SK-N-SH (cell line): ENCODE data around the gene RAD51B. TPM values are rescaled to one million over a fixed set of nuclear protein-coding genes. Genes with fewer than 3 reads are reported as not detected.

Source experiments
- CTCF ChIA-PET: fragments of 300-600, 350-600 bp; formaldehyde crosslinking; extraction: SDS; loops from one replicate; lab custom pipeline; 2021; lab: Yijun Ruan, JAX
- POLR2A ChIA-PET: fragments of 350-600 bp; sonication (Branson Sonifier 250); formaldehyde crosslinking; extraction: SDS; loops from one replicate; lab custom pipeline; 2020; ENCODE audit warnings: antibody characterized with exemption, inconsistent platforms; lab: Yijun Ruan, JAX
- DNase-seq: peaks from one replicate; pipeline ENCODE4 v3.0.0; 2012
- H2AFZ ChIP-seq: fragments of 200-600 bp; sonication (generic); 2 replicates; pipeline ENCODE4 v1.8.1; 2016; ENCODE audit warnings: antibody characterized with exemption, mild to moderate bottlenecking, low read depth
- H3F3A ChIP-seq: fragments of 200-600 bp; sonication (generic); replicated peaks from 2 replicates; pipeline ENCODE3; 2016; ENCODE audit warnings: antibody characterized with exemption, mild to moderate bottlenecking; ENCODE audit not compliant: insufficient read depth
- H3K27ac ChIP-seq, 2 experiments: fragments of 200-500 bp in 1 of 2; fragments of 200-600 bp in 1 of 2; sonication (Bioruptor generic) in 1 of 2; sonication (generic), shearing (Covaris generic) in 1 of 2; 2 replicates each; pipeline versions ENCODE4 v1.5.1 to v1.6.1; 2014 to 2016; ENCODE audit warnings: low read depth in 2 of 2, inconsistent platforms in 1 of 2, low read length in 1 of 2, mild to moderate bottlenecking in 1 of 2, mixed read lengths in 1 of 2
- H3K27me3 ChIP-seq: fragments of 200-600 bp; sonication (generic), shearing (Covaris generic); 2 replicates; pipeline ENCODE4 v1.6.1; 2016; ENCODE audit warnings: mixed run types; ENCODE audit not compliant: insufficient read depth
- H3K36me3 ChIP-seq, 2 experiments: fragments of 200-500 bp in 1 of 2; fragments of 200-600 bp in 1 of 2; sonication (Bioruptor generic) in 1 of 2; sonication (generic) in 1 of 2; replicated peaks in 1 of 2; 2 replicates each; pipeline versions ENCODE3 to v1.5.1; 2014 to 2016; ENCODE audit warnings: low read length in 1 of 2, mild to moderate bottlenecking in 1 of 2; ENCODE audit not compliant: insufficient read depth in 2 of 2, control insufficient read depth in 1 of 2
- H3K4me1 ChIP-seq, 2 experiments: fragments of 200-500 bp in 1 of 2; fragments of 200-600 bp in 1 of 2; sonication (Bioruptor generic) in 1 of 2; sonication (generic), shearing (Covaris generic) in 1 of 2; 2 replicates each; pipeline versions ENCODE4 v1.5.1 to v1.6.1; 2014 to 2016; ENCODE audit warnings: low read depth in 1 of 2, low read length in 1 of 2, mixed run types in 1 of 2; ENCODE audit not compliant: insufficient read depth in 2 of 2, control insufficient read depth in 1 of 2
- H3K4me2 ChIP-seq: fragments of 200-600 bp; sonication (generic), shearing (Covaris generic); 2 replicates; pipeline ENCODE4 v1.6.1; 2017; ENCODE audit warnings: mixed run types
- H3K4me3 ChIP-seq, 2 experiments: fragments of 200-500 bp in 1 of 2; fragments of 200-600 bp in 1 of 2; sonication (Bioruptor generic) in 1 of 2; sonication (generic), shearing (Covaris generic) in 1 of 2; 2 replicates each; pipeline versions ENCODE4 v1.5.1 to v1.8.1; 2014 to 2016; ENCODE audit warnings: low read depth in 2 of 2, inconsistent platforms in 1 of 2, low read length in 1 of 2, mild to moderate bottlenecking in 1 of 2, mixed read lengths in 1 of 2, moderate library complexity in 1 of 2
- H3K79me2 ChIP-seq: fragments of 200-600 bp; sonication (generic); 2 replicates; pipeline ENCODE4 v1.8.1; 2017; ENCODE audit warnings: mild to moderate bottlenecking; ENCODE audit not compliant: insufficient read depth
- H3K9ac ChIP-seq: fragments of 200-600 bp; sonication (generic); 2 replicates; pipeline ENCODE4 v1.6.1; 2017; ENCODE audit warnings: mixed run types
- H3K9me2 ChIP-seq: fragments of 200-600 bp; sonication (generic); 2 replicates; pipeline ENCODE4 v1.6.1; 2017; ENCODE audit warnings: mixed run types
- H3K9me3 ChIP-seq: fragments of 200-600 bp; sonication (generic); 2 replicates; pipeline ENCODE4 v1.6.1; 2017; ENCODE audit warnings: mixed run types, mild to moderate bottlenecking, moderate library complexity
- H4K20me1 ChIP-seq: fragments of 200-600 bp; sonication (generic); 2 replicates; pipeline ENCODE4 v1.6.1; 2017; ENCODE audit warnings: mild to moderate bottlenecking, mixed run types; ENCODE audit not compliant: insufficient read depth
- CHD2 ChIP-seq: fragments of 150-350 bp; IDR thresholded peaks from 2 replicates; pipeline ENCODE4 v1.6.1; 2018; ENCODE audit warnings: low read length; ENCODE audit not compliant: partially characterized antibody
- CTCF ChIP-seq: fragments of 200-600 bp; sonication (generic); IDR thresholded peaks from 2 replicates; pipeline ENCODE4 v1.6.1; 2017; ENCODE audit warnings: antibody characterized with exemption, mild to moderate bottlenecking, moderate library complexity
- FOSL2 ChIP-seq: IDR thresholded peaks from 2 replicates; pipeline ENCODE4 v1.4.0; 2012; ENCODE audit warnings: low read depth, mild to moderate bottlenecking, moderate library complexity, borderline replicate concordance
- FOXJ3 ChIP-seq: sonication (generic); formaldehyde crosslinking; IDR thresholded peaks from 2 replicates; pipeline ENCODE4 v1.5.1; 2020; ENCODE audit warnings: mild to moderate bottlenecking, missing genetic modification reagents
- GABPA ChIP-seq: IDR thresholded peaks from 2 replicates; pipeline ENCODE4 v1.4.0; 2012; ENCODE audit warnings: low read depth, mild to moderate bottlenecking
- IRF3 ChIP-seq: fragments of 150-350 bp; IDR thresholded peaks from 2 replicates; pipeline ENCODE4 v1.6.1; 2016; ENCODE audit warnings: mild to moderate bottlenecking, low read depth, low read length
- NFIC ChIP-seq: IDR thresholded peaks from 2 replicates; pipeline ENCODE4 v1.4.0; 2012; ENCODE audit warnings: borderline replicate concordance
- NRF1 ChIP-seq: IDR thresholded peaks from 2 replicates; pipeline ENCODE4 v1.6.1; 2012; ENCODE audit warnings: low read depth, mild to moderate bottlenecking, low read length
- PBX3 ChIP-seq: IDR thresholded peaks from 2 replicates; pipeline ENCODE4; 2012
- POLR2AphosphoS5 ChIP-seq: IDR thresholded peaks from 2 replicates; pipeline ENCODE4 v1.6.1; 2012; ENCODE audit warnings: low read depth, low read length
- RAD21 ChIP-seq: IDR thresholded peaks from 2 replicates; pipeline ENCODE4 v1.6.1; 2012; ENCODE audit warnings: mild to moderate bottlenecking, low read length
- RFX5 ChIP-seq: IDR thresholded peaks from 2 replicates; pipeline ENCODE4 v1.6.1; 2012; ENCODE audit warnings: mild to moderate bottlenecking, improper control_type of control experiment, low read length
- SMC3 ChIP-seq: IDR thresholded peaks from 2 replicates; pipeline ENCODE4 v1.6.1; 2012; ENCODE audit warnings: low read depth, low read length, improper control_type of control experiment
- TAF1 ChIP-seq: IDR thresholded peaks from 2 replicates; pipeline ENCODE4 v1.6.1; 2012; ENCODE audit warnings: low read depth, mild to moderate bottlenecking, low read length, moderate library complexity, borderline replicate concordance
- TCF12 ChIP-seq: IDR thresholded peaks from 2 replicates; pipeline ENCODE4 v1.4.0; 2012
- TEAD4 ChIP-seq: IDR thresholded peaks from 2 replicates; pipeline ENCODE4 v1.4.0; 2012; ENCODE audit warnings: mild to moderate bottlenecking, borderline replicate concordance; ENCODE audit not compliant: insufficient read depth
- USF2 ChIP-seq: fragments of 150-350 bp; IDR thresholded peaks from 2 replicates; pipeline ENCODE4 v1.6.1; 2017; ENCODE audit warnings: antibody characterized with exemption, low read length, low read depth, borderline replicate concordance
- WGBS: methylation state at CpG from one replicate; pipeline ENCODE4 v1.1.6; 2017; ENCODE audit warnings: low lambda C conversion rate; 5-methylcytosine and 5-hydroxymethylcytosine counted together
- polyA plus RNA-seq, 3 experiments: library from polyadenylated mRNA; depleted of rRNA; stranded (reverse); fragments of >200 nt; gene quantifications; 2 replicates each; pipeline ENCODE4 v1.2.3, GENCODE V29; 2012
- TF ChIP-seq, protein P1 (sequence below): IDR thresholded peaks from 2 replicates; pipeline ENCODE4 v1.4.0; 2012; ENCODE audit warnings: low read depth, borderline replicate concordance
- TF ChIP-seq, protein P2 (sequence below): IDR thresholded peaks from 2 replicates; pipeline ENCODE4 v1.4.0; 2012; ENCODE audit warnings: low read depth, borderline replicate concordance
- TF ChIP-seq, protein P3 (sequence below): IDR thresholded peaks from 2 replicates; pipeline ENCODE4 v1.4.0; 2012; ENCODE audit warnings: low read depth
- TF ChIP-seq, protein P4 (sequence below): IDR thresholded peaks from 2 replicates; pipeline ENCODE4 v1.6.1; 2012; ENCODE audit warnings: mild to moderate bottlenecking, low read depth, low read length, moderate library complexity

Gene RAD51B
- polyA plus RNA-seq, 1 of the 3 experiments (the other 2 are of a cell fraction), result 6.0 TPM

DNA sequence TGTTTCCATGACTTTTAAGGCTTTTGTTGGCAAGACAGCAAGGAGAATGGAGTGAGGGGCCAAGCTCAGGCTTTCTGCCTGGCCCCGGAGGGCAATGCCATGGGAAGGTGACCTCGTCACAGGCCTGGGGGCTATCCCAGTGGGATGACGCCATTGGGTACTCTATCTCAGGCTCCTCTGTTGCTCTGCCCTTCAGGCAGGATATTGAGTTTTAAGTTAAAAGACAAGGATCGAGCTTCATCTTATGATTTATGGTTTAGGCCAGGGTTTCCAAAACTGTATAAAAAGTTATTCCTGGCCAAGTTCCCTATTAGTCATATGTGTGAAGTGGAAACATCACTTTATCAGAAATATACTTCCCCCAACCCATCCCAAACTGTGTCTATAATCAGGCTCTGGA is 845.6 kb downstream of the RAD51B start:
- ChIA-PET POLR2A (interaction anchor here (0.6 kb wide), 1 partner anchor 432 kb away, joined by 3 read pairs; no protein-coding TSS in a partner anchor), CTCF (interaction anchor here (1.1 kb wide), 1 partner anchor 131 kb away, joined by 3 read pairs; no protein-coding TSS in a partner anchor)
- H3F3A ChIP-seq, result peaks cover 18% of the 10 kb centered on the region
- H3K9ac ChIP-seq, result no peak overlapping the region
- no peaks in the 10 kb centered on the region for H3K9me2 ChIP-seq
- H2AFZ ChIP-seq, result no peak overlapping the region
- 82% methylated on average over 4 of the region's 4 CpGs for WGBS
- H3K79me2 ChIP-seq, result no peaks in the 10 kb centered on the region
- no peak overlapping the region for H3K4me3 ChIP-seq
- H3K27me3 ChIP-seq, result no peaks in the 10 kb centered on the region
- H3K4me1 ChIP-seq, result peaks cover 5 to 19% of the 10 kb centered on the region in 2 experiments
- no peaks in the 10 kb centered on the region for H4K20me1 ChIP-seq
- peak overlapping the region; percentile 39; the same call in 1 of the 2 replicates for H3K4me2 ChIP-seq
- no peaks in the 10 kb centered on the region for H3K9me3 ChIP-seq
- H3K27ac ChIP-seq, result peak overlapping the region; percentile 79 to 84; a peak in 3 of 4 replicates
- TF ChIP-seq RAD21 (no peak), GABPA (no peak), USF2 (no peak), NFIC (peak; percentile 55; the same call in 1 of the 2 replicates), FOXJ3 (CRISPR knock-in tag) (no peak), IRF3 (no peak), FOSL2 (no peak), TAF1 (no peak), CTCF (no peak), TCF12 (peak; percentile 28), PBX3 (peak; percentile 59), CHD2 (no peak), RFX5 (no peak), NRF1 (no peak), TEAD4 (no peak), POLR2AphosphoS5 (no peak), SMC3 (no peak)
- TF ChIP-seq, protein P1, sequence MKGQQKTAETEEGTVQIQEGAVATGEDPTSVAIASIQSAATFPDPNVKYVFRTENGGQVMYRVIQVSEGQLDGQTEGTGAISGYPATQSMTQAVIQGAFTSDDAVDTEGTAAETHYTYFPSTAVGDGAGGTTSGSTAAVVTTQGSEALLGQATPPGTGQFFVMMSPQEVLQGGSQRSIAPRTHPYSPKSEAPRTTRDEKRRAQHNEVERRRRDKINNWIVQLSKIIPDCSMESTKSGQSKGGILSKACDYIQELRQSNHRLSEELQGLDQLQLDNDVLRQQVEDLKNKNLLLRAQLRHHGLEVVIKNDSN, result no peak
- TF ChIP-seq, protein P2, sequence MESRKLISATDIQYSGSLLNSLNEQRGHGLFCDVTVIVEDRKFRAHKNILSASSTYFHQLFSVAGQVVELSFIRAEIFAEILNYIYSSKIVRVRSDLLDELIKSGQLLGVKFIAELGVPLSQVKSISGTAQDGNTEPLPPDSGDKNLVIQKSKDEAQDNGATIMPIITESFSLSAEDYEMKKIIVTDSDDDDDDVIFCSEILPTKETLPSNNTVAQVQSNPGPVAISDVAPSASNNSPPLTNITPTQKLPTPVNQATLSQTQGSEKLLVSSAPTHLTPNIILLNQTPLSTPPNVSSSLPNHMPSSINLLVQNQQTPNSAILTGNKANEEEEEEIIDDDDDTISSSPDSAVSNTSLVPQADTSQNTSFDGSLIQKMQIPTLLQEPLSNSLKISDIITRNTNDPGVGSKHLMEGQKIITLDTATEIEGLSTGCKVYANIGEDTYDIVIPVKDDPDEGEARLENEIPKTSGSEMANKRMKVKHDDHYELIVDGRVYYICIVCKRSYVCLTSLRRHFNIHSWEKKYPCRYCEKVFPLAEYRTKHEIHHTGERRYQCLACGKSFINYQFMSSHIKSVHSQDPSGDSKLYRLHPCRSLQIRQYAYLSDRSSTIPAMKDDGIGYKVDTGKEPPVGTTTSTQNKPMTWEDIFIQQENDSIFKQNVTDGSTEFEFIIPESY, result no peak
- TF ChIP-seq, protein P3, sequence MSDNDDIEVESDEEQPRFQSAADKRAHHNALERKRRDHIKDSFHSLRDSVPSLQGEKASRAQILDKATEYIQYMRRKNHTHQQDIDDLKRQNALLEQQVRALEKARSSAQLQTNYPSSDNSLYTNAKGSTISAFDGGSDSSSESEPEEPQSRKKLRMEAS, result no peak
- TF ChIP-seq, protein P4, sequence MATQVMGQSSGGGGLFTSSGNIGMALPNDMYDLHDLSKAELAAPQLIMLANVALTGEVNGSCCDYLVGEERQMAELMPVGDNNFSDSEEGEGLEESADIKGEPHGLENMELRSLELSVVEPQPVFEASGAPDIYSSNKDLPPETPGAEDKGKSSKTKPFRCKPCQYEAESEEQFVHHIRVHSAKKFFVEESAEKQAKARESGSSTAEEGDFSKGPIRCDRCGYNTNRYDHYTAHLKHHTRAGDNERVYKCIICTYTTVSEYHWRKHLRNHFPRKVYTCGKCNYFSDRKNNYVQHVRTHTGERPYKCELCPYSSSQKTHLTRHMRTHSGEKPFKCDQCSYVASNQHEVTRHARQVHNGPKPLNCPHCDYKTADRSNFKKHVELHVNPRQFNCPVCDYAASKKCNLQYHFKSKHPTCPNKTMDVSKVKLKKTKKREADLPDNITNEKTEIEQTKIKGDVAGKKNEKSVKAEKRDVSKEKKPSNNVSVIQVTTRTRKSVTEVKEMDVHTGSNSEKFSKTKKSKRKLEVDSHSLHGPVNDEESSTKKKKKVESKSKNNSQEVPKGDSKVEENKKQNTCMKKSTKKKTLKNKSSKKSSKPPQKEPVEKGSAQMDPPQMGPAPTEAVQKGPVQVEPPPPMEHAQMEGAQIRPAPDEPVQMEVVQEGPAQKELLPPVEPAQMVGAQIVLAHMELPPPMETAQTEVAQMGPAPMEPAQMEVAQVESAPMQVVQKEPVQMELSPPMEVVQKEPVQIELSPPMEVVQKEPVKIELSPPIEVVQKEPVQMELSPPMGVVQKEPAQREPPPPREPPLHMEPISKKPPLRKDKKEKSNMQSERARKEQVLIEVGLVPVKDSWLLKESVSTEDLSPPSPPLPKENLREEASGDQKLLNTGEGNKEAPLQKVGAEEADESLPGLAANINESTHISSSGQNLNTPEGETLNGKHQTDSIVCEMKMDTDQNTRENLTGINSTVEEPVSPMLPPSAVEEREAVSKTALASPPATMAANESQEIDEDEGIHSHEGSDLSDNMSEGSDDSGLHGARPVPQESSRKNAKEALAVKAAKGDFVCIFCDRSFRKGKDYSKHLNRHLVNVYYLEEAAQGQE, result no peak
- no peak for DNase-seq
- H3K36me3 ChIP-seq, result no peaks in the 10 kb centered on the region
